HEK293 (cell line): Measurements from ENCODE around the gene PTPRR.
"Not testable (repeated sequence)": the region's sequence is repeated elsewhere in the genome, so short reads cannot be mapped to it uniquely, and the experiment has no call there.

Experiments
- CTCF ChIA-PET: fragments of 350-600 bp; formaldehyde crosslinking; extraction: SDS; loops from one replicate; lab custom pipeline; 2021; ENCODE audit warnings: antibody characterized with exemption; lab: Yijun Ruan, JAX
- POLR2A ChIA-PET: fragments of 300-600 bp; formaldehyde crosslinking; extraction: SDS; loops from one replicate; lab custom pipeline; 2020; ENCODE audit warnings: antibody characterized with exemption, inconsistent platforms; lab: Yijun Ruan, JAX
- H3K27ac ChIP-seq: fragments of 200-500 bp; sonication (Bioruptor generic); 2 replicates; pipeline ENCODE4 v1.5.1; 2014; ENCODE audit warnings: low read depth, low read length, control low read depth, inconsistent platforms; ENCODE audit errors: extremely low read depth
- H3K36me3 ChIP-seq, 2 experiments: fragments of 200-500 bp in 1 of 2; sonication (Bioruptor generic) in 1 of 2; 1 replicate in 1 of 2; 2 replicates in 1 of 2; pipeline ENCODE4 v1.5.1; 2014 to 2017; ENCODE audit warnings: inconsistent platforms in 2 of 2, low read length in 2 of 2; ENCODE audit not compliant: control insufficient read depth in 2 of 2, insufficient read depth in 1 of 2
- H3K4me1 ChIP-seq: fragments of 200-500 bp; sonication (Bioruptor generic); 2 replicates; pipeline ENCODE4 v1.5.1; 2014; ENCODE audit warnings: mild to moderate bottlenecking, low read length, inconsistent platforms; ENCODE audit not compliant: control insufficient read depth, insufficient read depth
- H3K4me3 ChIP-seq: 2 replicates; pipeline ENCODE4 v1.5.1; 2011; ENCODE audit warnings: low read depth, mild to moderate bottlenecking, control low read depth, low read length, moderate library complexity
- H3K9me3 ChIP-seq: fragments of 200-500 bp; sonication (Bioruptor generic); 2 replicates; pipeline ENCODE4 v1.5.1; 2014; ENCODE audit warnings: low read depth, low read length, inconsistent platforms; ENCODE audit not compliant: control insufficient read depth, insufficient read depth
- ATF2 ChIP-seq: fragments of 450-650 bp; formaldehyde crosslinking; IDR thresholded peaks from 2 replicates; pipeline ENCODE4 v1.5.1; 2016; ENCODE audit warnings: missing biosample characterization, missing genetic modification characterization, low read depth
- KLF16 ChIP-seq: fragments of 450-650 bp; formaldehyde crosslinking; IDR thresholded peaks from 2 replicates; pipeline ENCODE4 v1.5.1; 2017; ENCODE audit warnings: missing biosample characterization, missing genetic modification characterization
- KLF9 ChIP-seq: fragments of 450-650 bp; formaldehyde crosslinking; IDR thresholded peaks from 2 replicates; pipeline ENCODE4 v1.5.1; 2016; ENCODE audit warnings: missing biosample characterization, missing genetic modification characterization, low read depth
- SP3 ChIP-seq: fragments of 450-650 bp; formaldehyde crosslinking; IDR thresholded peaks from 2 replicates; pipeline ENCODE4 v1.5.1; 2016; ENCODE audit warnings: missing biosample characterization, missing genetic modification characterization
- TCF7L2 ChIP-seq: IDR thresholded peaks from 2 replicates; pipeline ENCODE4 v1.6.1; 2011; ENCODE audit warnings: low read depth, mild to moderate bottlenecking, inconsistent platforms, low read length, moderate library complexity, borderline replicate concordance
- ZBTB1 ChIP-seq: fragments of 450-650 bp; formaldehyde crosslinking; IDR thresholded peaks from 2 replicates; pipeline ENCODE4 v1.5.1; 2016; ENCODE audit warnings: missing biosample characterization, missing genetic modification characterization
- ZBTB21 ChIP-seq: fragments of 450-650 bp; formaldehyde crosslinking; IDR thresholded peaks from 2 replicates; pipeline ENCODE4 v1.5.1; 2017; ENCODE audit warnings: missing biosample characterization, missing genetic modification characterization
- ZNF121 ChIP-seq: fragments of 450-650 bp; formaldehyde crosslinking; IDR thresholded peaks from 2 replicates; pipeline ENCODE4 v1.5.1; 2016; ENCODE audit warnings: missing biosample characterization, missing genetic modification characterization
- ZNF140 ChIP-seq: fragments of 450-650 bp; formaldehyde crosslinking; IDR thresholded peaks from 2 replicates; pipeline ENCODE4 v1.5.1; 2016; ENCODE audit warnings: missing biosample characterization, missing genetic modification characterization
- ZNF239 ChIP-seq: fragments of 450-650 bp; formaldehyde crosslinking; IDR thresholded peaks from 2 replicates; pipeline ENCODE4 v1.5.1; 2016; ENCODE audit warnings: missing biosample characterization, missing genetic modification characterization
- ZNF26 ChIP-seq: fragments of 450-650 bp; formaldehyde crosslinking; IDR thresholded peaks from 2 replicates; pipeline ENCODE4 v1.5.1; 2016; ENCODE audit warnings: missing biosample characterization, missing genetic modification characterization
- ZNF280C ChIP-seq: fragments of 450-650 bp; formaldehyde crosslinking; IDR thresholded peaks from 2 replicates; pipeline ENCODE4 v1.5.1; 2016; ENCODE audit warnings: missing biosample characterization, missing genetic modification characterization
- ZNF311 ChIP-seq: fragments of 450-650 bp; formaldehyde crosslinking; IDR thresholded peaks from 2 replicates; pipeline ENCODE4 v1.5.1; 2017; ENCODE audit warnings: missing biosample characterization, missing genetic modification characterization, borderline replicate concordance
- ZNF501 ChIP-seq: fragments of 450-650 bp; formaldehyde crosslinking; IDR thresholded peaks from 2 replicates; pipeline ENCODE4 v1.5.1; 2016; ENCODE audit warnings: missing biosample characterization, missing genetic modification characterization
- ZNF560 ChIP-seq: fragments of 450-650 bp; formaldehyde crosslinking; IDR thresholded peaks from 2 replicates; pipeline ENCODE4 v1.5.1; 2017; ENCODE audit warnings: missing biosample characterization, missing genetic modification characterization, borderline replicate concordance
- ZNF600 ChIP-seq: fragments of 450-650 bp; formaldehyde crosslinking; IDR thresholded peaks from 2 replicates; pipeline ENCODE4 v1.5.1; 2016; ENCODE audit warnings: missing biosample characterization, missing genetic modification characterization
- ZNF707 ChIP-seq: fragments of 450-650 bp; formaldehyde crosslinking; IDR thresholded peaks from 2 replicates; pipeline ENCODE4 v1.5.1; 2016; ENCODE audit warnings: missing biosample characterization, missing genetic modification characterization
- ZNF837 ChIP-seq: fragments of 450-650 bp; formaldehyde crosslinking; IDR thresholded peaks from 2 replicates; pipeline ENCODE4 v1.5.1; 2016; ENCODE audit warnings: missing biosample characterization, missing genetic modification characterization
- ZNF843 ChIP-seq: fragments of 450-650 bp; formaldehyde crosslinking; IDR thresholded peaks from 2 replicates; pipeline ENCODE4 v1.5.1; 2016; ENCODE audit warnings: missing biosample characterization, missing genetic modification characterization

Gene PTPRR

GRCh38 chr12:70809887-70810286, 110.7 kb downstream of the PTPRR start:
- H3K27ac ChIP-seq: no peak overlapping the region
- no peaks in the 10 kb centered on the region for H3K4me1 ChIP-seq
- no peaks in the 10 kb centered on the region for H3K9me3 ChIP-seq
- TF ChIP-seq ZNF140 (tag by site-specific recombination) (no peak), ATF2 (tag by site-specific recombination) (peak; percentile 86)
- TF ChIP-seq, all 188 proteins: peak for 1
- ChIA-PET POLR2A (no interaction called here), CTCF (interaction anchor here (0.6 to 0.7 kb wide), 2 partner anchors 68 to 69 kb away, joined by 3 read pairs; no protein-coding TSS in a partner anchor)
- Histone ChIP-seq H3K36me3 (no peaks in the 10 kb centered on the region), H3K4me3 (no peak overlapping the region)

- H3K4me1 ChIP-seq, H3K9me3 ChIP-seq, H3K4me3 ChIP-seq, H3K36me3 ChIP-seq, CTCF ChIA-PET, POLR2A ChIA-PET, H3K27ac ChIP-seq: not testable (repeated sequence)
Measured at GRCh38 chr12:70807993-70808392, 112.5 kb downstream of the PTPRR start.

GRCh38 chr12:70806827-70807226, 113.7 kb downstream of the PTPRR start:
- TF ChIP-seq TCF7L2: no peak
- TF ChIP-seq ZNF707 (tag by site-specific recombination): no peak
- no peak for TF ChIP-seq ZBTB21
- TF ChIP-seq, all 188 proteins: peak for 0
- ChIA-PET POLR2A (no interaction called here), CTCF (no interaction called here)

GRCh38 chr12:70806043-70806442, 114.5 kb downstream of the PTPRR start:
- Histone ChIP-seq H3K9me3 (no peaks in the 10 kb centered on the region), H3K36me3 (no peaks in the 10 kb centered on the region), H3K4me3 (no peak overlapping the region), H3K27ac (no peak overlapping the region), H3K4me1 (no peaks in the 10 kb centered on the region)
- POLR2A ChIA-PET: no interaction called here
- CTCF ChIA-PET: no interaction called here
- TF ChIP-seq ZNF26 (tag by site-specific recombination) (no peak), KLF16 (no peak), ZNF121 (no peak), ZNF311 (tag by site-specific recombination) (no peak), KLF9 (tag by site-specific recombination) (no peak), ZBTB1 (no peak), ZNF560 (tag by site-specific recombination) (no peak), ZNF280C (tag by site-specific recombination) (no peak), SP3 (tag by site-specific recombination) (no peak), ZNF837 (tag by site-specific recombination) (no peak), ZNF600 (tag by site-specific recombination) (no peak), ZNF239 (tag by site-specific recombination) (no peak), ZNF501 (tag by site-specific recombination) (no peak), ZNF843 (tag by site-specific recombination) (no peak)

More at GRCh38 chr12:70806827-70807226, 113.7 kb downstream of the PTPRR start:
- Histone ChIP-seq H3K4me3 (no peak overlapping the region), H3K36me3 (no peaks in the 10 kb centered on the region), H3K4me1 (no peaks in the 10 kb centered on the region), H3K9me3 (no peaks in the 10 kb centered on the region), H3K27ac (no peak overlapping the region)
